ENCODE measurements around the gene SMARCD3. TPM values are rescaled to one million over a fixed set of nuclear protein-coding genes. Genes with fewer than 3 reads are reported as not detected.
A peak's percentile ranks its signal among the peaks of the same experiment; 100 is the strongest.

SMARCD3 gene
- total RNA-seq, 1 donor from 2014 or later = not detected

DNA sequence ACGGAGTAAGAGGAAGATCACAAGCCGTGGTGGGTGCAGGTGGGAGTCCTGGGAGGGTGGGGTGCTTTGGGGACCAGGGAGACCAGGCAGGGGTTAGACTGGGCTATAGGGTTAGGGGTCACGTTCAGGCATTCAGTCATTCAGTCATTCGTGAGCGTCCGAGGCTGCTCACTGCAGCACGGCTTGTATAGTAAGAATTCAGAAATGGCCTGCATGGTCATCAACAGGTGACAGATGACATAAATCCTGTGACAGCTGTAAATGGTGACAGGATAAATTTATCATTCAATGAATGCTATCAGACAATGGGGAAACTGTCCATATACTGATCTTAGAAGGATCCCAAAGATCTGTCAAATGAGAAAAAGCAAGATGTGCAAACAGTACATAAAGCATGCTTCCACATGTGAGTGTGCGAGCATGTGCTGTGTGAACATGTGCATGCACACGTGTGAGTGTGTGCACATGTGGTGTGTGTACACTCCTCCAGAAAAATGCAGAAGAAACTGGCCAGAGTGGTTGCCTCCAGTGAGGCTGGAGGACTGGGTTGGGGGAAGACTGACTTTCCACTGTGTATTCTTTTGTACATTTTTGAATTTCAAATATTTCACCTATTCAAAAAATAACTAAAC is 32.0 kb upstream of the SMARCD3 start:
- ChIA-PET POLR2A (no interaction called here), CTCF (no interaction called here)
- peaks cover 6% of the 10 kb centered on the region for H3K9me3 Mint-ChIP-seq
- DNase-seq = no peak
- peaks cover 61% of the 10 kb centered on the region for H3K27me3 Mint-ChIP-seq
- TF ChIP-seq, protein P1, sequence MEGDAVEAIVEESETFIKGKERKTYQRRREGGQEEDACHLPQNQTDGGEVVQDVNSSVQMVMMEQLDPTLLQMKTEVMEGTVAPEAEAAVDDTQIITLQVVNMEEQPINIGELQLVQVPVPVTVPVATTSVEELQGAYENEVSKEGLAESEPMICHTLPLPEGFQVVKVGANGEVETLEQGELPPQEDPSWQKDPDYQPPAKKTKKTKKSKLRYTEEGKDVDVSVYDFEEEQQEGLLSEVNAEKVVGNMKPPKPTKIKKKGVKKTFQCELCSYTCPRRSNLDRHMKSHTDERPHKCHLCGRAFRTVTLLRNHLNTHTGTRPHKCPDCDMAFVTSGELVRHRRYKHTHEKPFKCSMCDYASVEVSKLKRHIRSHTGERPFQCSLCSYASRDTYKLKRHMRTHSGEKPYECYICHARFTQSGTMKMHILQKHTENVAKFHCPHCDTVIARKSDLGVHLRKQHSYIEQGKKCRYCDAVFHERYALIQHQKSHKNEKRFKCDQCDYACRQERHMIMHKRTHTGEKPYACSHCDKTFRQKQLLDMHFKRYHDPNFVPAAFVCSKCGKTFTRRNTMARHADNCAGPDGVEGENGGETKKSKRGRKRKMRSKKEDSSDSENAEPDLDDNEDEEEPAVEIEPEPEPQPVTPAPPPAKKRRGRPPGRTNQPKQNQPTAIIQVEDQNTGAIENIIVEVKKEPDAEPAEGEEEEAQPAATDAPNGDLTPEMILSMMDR (IDR thresholded peaks at IDR 0.05) = no peak
- H3K4me3 Mint-ChIP-seq = no peak overlapping the region
- no peak overlapping the region for H3K27ac Mint-ChIP-seq
- intact Hi-C loops (cut with micrococcal nuclease) = no loop called here
- no peaks in the 10 kb centered on the region for H3K36me3 Mint-ChIP-seq (ENCODE audit: low read depth)
- H3K4me1 Mint-ChIP-seq = peaks cover 9% of the 10 kb centered on the region
- ATAC-seq (ENCODE audit: low read depth) = no peak

DNA sequence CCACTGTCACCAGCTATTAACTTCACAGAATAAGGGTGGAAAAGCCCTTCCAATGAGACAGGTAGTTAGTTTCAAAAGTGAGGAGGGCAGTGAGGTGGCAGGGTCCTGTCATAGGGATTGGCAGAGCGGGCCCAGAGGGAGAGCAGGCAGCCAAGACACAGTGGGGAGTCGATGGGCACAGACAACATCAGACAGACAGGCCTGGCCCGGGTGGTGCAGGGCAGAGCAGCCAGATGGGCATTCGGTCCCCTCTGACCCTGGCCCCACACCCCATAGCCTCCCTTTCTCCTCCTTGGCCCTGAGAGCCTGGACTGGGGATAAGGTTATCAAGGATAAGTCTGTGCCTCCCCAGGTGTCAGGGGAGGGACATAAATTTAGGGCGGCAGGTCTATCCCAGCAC is 31.4 kb upstream of the SMARCD3 start:
- TF ChIP-seq, protein P1 (IDR thresholded peaks at IDR 0.05) = no peak
- intact Hi-C loops (cut with micrococcal nuclease) = no loop called here
- Mint-ChIP-seq H3K36me3 (ENCODE audit: low read depth) (no peaks in the 10 kb centered on the region), H3K4me3 (no peak overlapping the region), H3K4me1 (peaks cover 9% of the 10 kb centered on the region), H3K9me3 (peaks cover 6% of the 10 kb centered on the region), H3K27ac (no peak overlapping the region), H3K27me3 (peaks cover 67% of the 10 kb centered on the region)
- DNase-seq = no peak
- CTCF ChIA-PET = no interaction called here
- no peak for ATAC-seq (ENCODE audit: low read depth)
- POLR2A ChIA-PET = no interaction called here

DNA sequence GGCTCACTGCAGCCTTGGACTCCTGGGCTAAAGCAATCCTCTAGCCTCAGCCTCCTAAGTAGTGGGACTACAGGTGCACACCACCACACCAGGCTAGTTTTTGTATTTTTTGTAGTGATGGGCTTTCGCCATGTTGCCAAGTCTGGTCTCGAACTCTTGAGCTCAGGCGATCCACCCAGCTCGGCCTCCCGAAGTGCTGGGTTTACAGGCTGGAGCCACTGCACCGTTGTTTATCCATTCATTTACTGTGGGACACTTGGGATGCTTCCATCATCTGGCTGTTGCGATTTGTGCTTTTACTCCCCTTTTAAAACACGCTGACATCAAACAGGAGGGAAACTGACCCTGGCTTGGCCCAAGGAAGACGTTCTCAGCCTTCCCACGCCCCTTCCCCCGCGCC is 30.5 kb upstream of the SMARCD3 start:
- ChIA-PET CTCF (no interaction called here), POLR2A (no interaction called here)
- ATAC-seq (ENCODE audit: low read depth) = no peak
- H3K27ac Mint-ChIP-seq = no peak overlapping the region
- TF ChIP-seq, protein P1 (IDR thresholded peaks at IDR 0.05) = no peak
- peaks cover 67% of the 10 kb centered on the region for H3K27me3 Mint-ChIP-seq
- peaks cover 6% of the 10 kb centered on the region for H3K9me3 Mint-ChIP-seq
- intact Hi-C loops (cut with micrococcal nuclease) = no loop called here
- H3K4me1 Mint-ChIP-seq = peaks cover 9% of the 10 kb centered on the region
- no peaks in the 10 kb centered on the region for H3K36me3 Mint-ChIP-seq (ENCODE audit: low read depth)
- H3K4me3 Mint-ChIP-seq = no peak overlapping the region
- DNase-seq = no peak

DNA sequence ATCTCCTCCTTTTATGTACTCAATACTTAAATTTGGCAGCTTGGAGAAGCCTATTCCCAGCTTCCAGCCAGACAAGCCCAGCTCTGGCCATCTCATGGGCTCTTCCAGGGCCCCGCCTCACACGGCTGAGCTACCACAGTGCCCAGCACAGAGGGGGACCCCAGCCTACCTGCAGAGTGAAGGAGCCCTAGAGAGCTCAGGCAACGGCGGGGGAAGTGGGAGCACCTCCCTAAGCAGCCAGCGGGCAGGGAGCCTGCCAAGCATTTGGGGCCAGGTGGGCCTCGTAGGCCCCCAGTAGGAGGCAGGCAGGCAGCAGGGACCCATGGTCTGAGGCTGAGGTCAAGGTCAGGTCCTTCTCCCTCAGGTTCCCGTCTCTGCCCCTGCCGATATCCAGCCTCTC is 29.1 kb upstream of the SMARCD3 start:
- Mint-ChIP-seq H3K9me3 (no peaks in the 10 kb centered on the region), H3K27ac (no peak overlapping the region), H3K36me3 (ENCODE audit: low read depth) (no peaks in the 10 kb centered on the region), H3K27me3 (peaks cover 56% of the 10 kb centered on the region), H3K4me1 (peaks cover 9% of the 10 kb centered on the region), H3K4me3 (peak overlapping the region; percentile 70)
- intact Hi-C loops (cut with micrococcal nuclease) = no loop called here
- ChIA-PET CTCF (no interaction called here), POLR2A (interaction anchor here (0.6 to 0.7 kb wide), 2 partner anchors 120 to 266 kb away, joined by 3 to 6 read pairs; no protein-coding TSS in a partner anchor)
- DNase-seq = no peak
- TF ChIP-seq, protein P1 (IDR thresholded peaks at IDR 0.05) = no peak
- ATAC-seq (ENCODE audit: low read depth) = no peak

DNA sequence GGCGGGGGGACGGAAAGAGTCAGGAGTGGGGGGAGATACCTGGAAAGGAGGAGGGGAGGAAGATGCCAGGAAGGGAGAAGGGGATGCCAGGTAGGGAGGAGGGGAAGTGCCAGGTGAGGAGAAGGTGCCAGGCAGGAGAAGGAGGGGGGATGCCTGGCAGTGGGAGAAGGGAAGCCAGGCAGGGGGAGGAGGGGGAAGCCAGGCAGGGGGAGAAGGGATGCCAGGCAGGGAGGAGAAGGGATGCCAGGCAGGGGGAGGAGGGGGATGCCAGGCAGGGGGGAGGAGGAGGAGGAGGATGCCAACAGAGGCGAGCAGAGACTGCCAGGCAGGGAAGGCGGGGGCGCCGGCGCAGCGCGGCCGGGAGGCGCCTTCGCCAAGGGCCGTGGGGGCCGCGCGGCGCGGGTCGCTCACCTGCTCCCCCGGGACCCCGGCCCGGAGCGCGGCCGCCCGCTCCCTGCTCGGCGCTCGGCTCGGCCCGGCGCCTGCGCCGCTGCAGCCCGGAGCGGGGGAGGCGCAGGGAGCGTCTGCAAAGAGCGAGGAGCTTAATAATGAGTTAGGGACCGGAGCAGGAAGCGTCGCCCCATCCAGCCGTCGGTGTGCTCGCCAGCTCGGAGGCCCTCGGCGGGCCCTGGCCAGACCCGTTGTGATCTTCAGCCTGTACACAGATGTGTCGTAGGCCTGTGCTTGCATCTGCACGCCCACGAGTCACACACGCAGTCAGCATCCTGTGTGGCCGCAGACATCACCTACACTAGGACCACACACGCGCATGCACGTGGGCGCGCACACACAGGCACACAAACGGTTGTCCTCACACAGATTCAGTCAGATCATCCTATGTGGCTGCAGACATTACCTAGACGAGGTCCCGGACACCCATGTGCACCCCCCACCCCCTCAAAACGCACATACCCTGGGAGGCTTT is 28.4 kb upstream of the SMARCD3 start:
- TF ChIP-seq, protein P1 (IDR thresholded peaks at IDR 0.05) = no peak
- ATAC-seq (ENCODE audit: low read depth) (peak; percentile 82), DNase-seq (peak; percentile 39)
- H3K36me3 Mint-ChIP-seq (ENCODE audit: low read depth) = no peaks in the 10 kb centered on the region
- H3K9me3 Mint-ChIP-seq = no peaks in the 10 kb centered on the region
- CTCF ChIA-PET = no interaction called here
- peaks cover 50% of the 10 kb centered on the region for H3K27me3 Mint-ChIP-seq
- no peak overlapping the region for H3K27ac Mint-ChIP-seq
- peak overlapping the region; percentile 70 for H3K4me3 Mint-ChIP-seq
- intact Hi-C loops (cut with micrococcal nuclease) = no loop called here
- peaks cover 9% of the 10 kb centered on the region for H3K4me1 Mint-ChIP-seq
- POLR2A ChIA-PET = interaction anchor here (0.6 to 0.7 kb wide), 2 partner anchors 121 to 266 kb away, joined by 3 to 6 read pairs; no protein-coding TSS in a partner anchor
